GM23338 (cell line): ENCODE measurements around the gene MRTFA. TPM values are rescaled to one million over a fixed set of nuclear protein-coding genes. Genes with fewer than 3 reads are reported as not detected.

Experiments used
- ATAC-seq: fragments of 200-7000 bp; cut with Tn5 transposase; 3 replicates; pipeline ENCODE4 v1.9.1; 2020
- DNase-seq: peaks from one replicate; pipeline ENCODE4 v3.0.0-alpha.2; 2015; ENCODE audit warnings: low spot score
- H2AFZ ChIP-seq: fragments of 200-600 bp; sonication (generic); 2 replicates; pipeline ENCODE4 v1.8.0; 2016; ENCODE audit warnings: antibody characterized with exemption, mild to moderate bottlenecking, moderate library complexity
- H3F3A ChIP-seq: fragments of 200-600 bp; sonication (generic); replicated peaks from 2 replicates; pipeline ENCODE4 v1.8.0; 2017; ENCODE audit warnings: antibody characterized with exemption, mixed run types, low read depth
- H3K27ac ChIP-seq: fragments of 200-600 bp; sonication (generic); 2 replicates; pipeline ENCODE4 v1.6.1; 2016; ENCODE audit warnings: low read depth
- H3K27me3 ChIP-seq: fragments of 200-600 bp; sonication (generic); 2 replicates; pipeline ENCODE4 v1.8.0; 2016; ENCODE audit warnings: mild to moderate bottlenecking, mixed run types, moderate library complexity; ENCODE audit not compliant: insufficient read depth
- H3K36me3 ChIP-seq: fragments of 200-600 bp; sonication (generic); 2 replicates; pipeline ENCODE4 v1.8.0; 2016; ENCODE audit warnings: mild to moderate bottlenecking; ENCODE audit not compliant: insufficient read depth
- H3K4me1 ChIP-seq: fragments of 200-600 bp; sonication (generic); 2 replicates; pipeline ENCODE4 v1.8.0; 2016; ENCODE audit warnings: mild to moderate bottlenecking, moderate library complexity; ENCODE audit not compliant: insufficient read depth
- H3K4me2 ChIP-seq: fragments of 200-600 bp; sonication (generic); 2 replicates; pipeline ENCODE4 v1.7.1; 2017; ENCODE audit warnings: mixed run types
- H3K4me3 ChIP-seq: fragments of 200-600 bp; sonication (generic); 2 replicates; pipeline ENCODE4 v1.6.1; 2016; ENCODE audit warnings: mixed run types
- H3K79me2 ChIP-seq: fragments of 200-600 bp; sonication (generic); replicated peaks from 2 replicates; pipeline ENCODE4 v1.8.0; 2017; ENCODE audit warnings: mild to moderate bottlenecking; ENCODE audit not compliant: insufficient read depth
- H3K9me2 ChIP-seq: fragments of 200-600 bp; sonication (generic); 2 replicates; pipeline ENCODE4 v1.8.0; 2017; ENCODE audit not compliant: insufficient read depth
- H4K20me1 ChIP-seq: fragments of 200-600 bp; sonication (generic); replicated peaks from 2 replicates; pipeline ENCODE4 v1.8.0; 2017; ENCODE audit warnings: mild to moderate bottlenecking; ENCODE audit not compliant: insufficient read depth
- H3K27ac Mint-ChIP-seq: 2 replicates; pipeline ENCODE4 v1.8.0; 2020; ENCODE audit warnings: inconsistent platforms, mild to moderate bottlenecking, moderate library complexity, mixed read lengths
- H3K27me3 Mint-ChIP-seq: 3 replicates; pipeline ENCODE4 v1.8.0; 2022; ENCODE audit warnings: low read depth, mild to moderate bottlenecking, moderate library complexity, mixed read lengths, inconsistent platforms; ENCODE audit not compliant: insufficient read depth, poor library complexity
- H3K36me3 Mint-ChIP-seq: 3 replicates; pipeline ENCODE4 v1.8.0; 2021; ENCODE audit warnings: low read depth, mild to moderate bottlenecking, inconsistent platforms, moderate library complexity, mixed read lengths
- H3K4me1 Mint-ChIP-seq: 3 replicates; pipeline ENCODE4 v1.8.0; 2020; ENCODE audit warnings: mild to moderate bottlenecking, inconsistent platforms, mixed read lengths
- H3K4me3 Mint-ChIP-seq: 3 replicates; pipeline ENCODE4 v1.8.0; 2021; ENCODE audit warnings: moderate library complexity, mild to moderate bottlenecking, inconsistent platforms, mixed read lengths
- H3K9me3 Mint-ChIP-seq: 3 replicates; pipeline ENCODE4 v1.8.0; 2020; ENCODE audit warnings: moderate library complexity, mild to moderate bottlenecking, inconsistent platforms, mixed read lengths
- EZH2 ChIP-seq: fragments of 200-600 bp; sonication (generic); IDR thresholded peaks from one replicate; pipeline ENCODE4 v1.8.0; 2017; ENCODE audit warnings: antibody characterized with exemption, mild to moderate bottlenecking, low read depth; ENCODE audit not compliant: unreplicated experiment
- EZH2phosphoT487 ChIP-seq: fragments of 200-600 bp; sonication (generic); IDR thresholded peaks from one replicate; pipeline ENCODE4 v1.8.1; 2018; ENCODE audit warnings: antibody characterized with exemption; ENCODE audit not compliant: unreplicated experiment
- NANOG ChIP-seq: IDR thresholded peaks from 2 replicates; pipeline ENCODE4 v1.6.1; 2016; ENCODE audit warnings: antibody characterized with exemption, borderline replicate concordance
- REST ChIP-seq: IDR thresholded peaks from one replicate; pipeline ENCODE4 v1.6.1; 2018; ENCODE audit warnings: antibody characterized with exemption; ENCODE audit not compliant: unreplicated experiment
- ZNF114 ChIP-seq: fragments of 250-450 bp; sonication (Bioruptor Pico); IDR thresholded peaks from 2 replicates; pipeline ENCODE4 v1.5.0; 2020; ENCODE audit warnings: mild to moderate bottlenecking, moderate library complexity
- ZNF331 ChIP-seq: fragments of 250-450 bp; sonication (Bioruptor Pico); IDR thresholded peaks from 2 replicates; pipeline ENCODE4 v1.5.0; 2020; ENCODE audit warnings: low read depth, mild to moderate bottlenecking, moderate library complexity
- polyA plus RNA-seq: library from polyadenylated mRNA; unstranded; fragments of >200 nt; fragmentation: Nextera tagmentation; extraction: Ambion mirVana; gene quantifications from 2 replicates; pipeline ENCODE4 v1.2.1, GENCODE V29; 2016
- total RNA-seq: library from RNA; depleted of rRNA; stranded (reverse); fragments of >200 nt; shearing (Covaris generic); gene quantifications from 2 replicates; pipeline ENCODE4 v1.2.3, GENCODE V29; 2014
- TF ChIP-seq, protein P1 (sequence below): fragments of 250-450 bp; sonication (Bioruptor Pico); IDR thresholded peaks from 2 replicates; pipeline ENCODE4 v1.5.0; 2020; ENCODE audit warnings: mild to moderate bottlenecking, moderate library complexity
- TF ChIP-seq, protein P2 (sequence below), 2 experiments: fragments of 200-600 bp in 1 of 2; sonication (generic) in 1 of 2; conservative IDR thresholded peaks; 2 replicates each; pipeline versions ENCODE4 v1.5.1 to v1.6.1; 2016 to 2017; ENCODE audit warnings: antibody characterized with exemption in 2 of 2, low read depth in 2 of 2, mild to moderate bottlenecking in 2 of 2, moderate library complexity in 1 of 2

The MRTFA gene
- total and polyA plus RNA-seq, 2 experiments from 2014 or later: 18.1 to 92.4 TPM

DNA sequence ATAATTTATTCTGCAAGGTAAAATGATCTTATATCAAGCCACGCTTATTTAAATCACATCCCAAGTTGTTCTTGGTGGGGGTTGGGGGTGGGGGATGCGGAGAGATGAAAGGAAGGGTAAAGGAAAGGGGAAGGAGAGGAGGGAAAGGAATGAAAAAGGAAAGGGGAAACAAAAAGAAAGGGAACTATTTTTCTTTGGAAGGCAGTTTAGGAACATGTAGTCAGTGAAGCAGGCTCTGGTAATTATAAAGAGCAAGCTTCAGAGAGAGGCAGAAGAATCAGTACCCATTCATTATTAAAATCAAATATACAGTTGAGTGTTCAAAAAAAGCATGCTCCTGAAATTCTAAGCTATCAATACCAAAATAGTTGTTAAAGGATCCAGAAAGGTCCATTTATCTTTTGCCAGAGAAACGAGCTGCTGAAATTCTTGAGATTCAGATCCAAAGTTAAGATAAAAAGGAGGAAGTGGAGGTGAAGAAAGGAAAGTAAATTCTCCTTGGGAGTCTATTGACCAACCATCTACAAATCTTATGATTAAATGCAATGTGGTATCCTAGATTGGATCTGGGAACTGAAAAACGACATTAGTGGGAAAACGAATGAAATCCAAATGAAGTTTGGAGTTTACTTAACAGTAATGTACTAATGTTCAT lies 158.7 kb downstream of the MRTFA start (continued):
- TF ChIP-seq, protein P1, sequence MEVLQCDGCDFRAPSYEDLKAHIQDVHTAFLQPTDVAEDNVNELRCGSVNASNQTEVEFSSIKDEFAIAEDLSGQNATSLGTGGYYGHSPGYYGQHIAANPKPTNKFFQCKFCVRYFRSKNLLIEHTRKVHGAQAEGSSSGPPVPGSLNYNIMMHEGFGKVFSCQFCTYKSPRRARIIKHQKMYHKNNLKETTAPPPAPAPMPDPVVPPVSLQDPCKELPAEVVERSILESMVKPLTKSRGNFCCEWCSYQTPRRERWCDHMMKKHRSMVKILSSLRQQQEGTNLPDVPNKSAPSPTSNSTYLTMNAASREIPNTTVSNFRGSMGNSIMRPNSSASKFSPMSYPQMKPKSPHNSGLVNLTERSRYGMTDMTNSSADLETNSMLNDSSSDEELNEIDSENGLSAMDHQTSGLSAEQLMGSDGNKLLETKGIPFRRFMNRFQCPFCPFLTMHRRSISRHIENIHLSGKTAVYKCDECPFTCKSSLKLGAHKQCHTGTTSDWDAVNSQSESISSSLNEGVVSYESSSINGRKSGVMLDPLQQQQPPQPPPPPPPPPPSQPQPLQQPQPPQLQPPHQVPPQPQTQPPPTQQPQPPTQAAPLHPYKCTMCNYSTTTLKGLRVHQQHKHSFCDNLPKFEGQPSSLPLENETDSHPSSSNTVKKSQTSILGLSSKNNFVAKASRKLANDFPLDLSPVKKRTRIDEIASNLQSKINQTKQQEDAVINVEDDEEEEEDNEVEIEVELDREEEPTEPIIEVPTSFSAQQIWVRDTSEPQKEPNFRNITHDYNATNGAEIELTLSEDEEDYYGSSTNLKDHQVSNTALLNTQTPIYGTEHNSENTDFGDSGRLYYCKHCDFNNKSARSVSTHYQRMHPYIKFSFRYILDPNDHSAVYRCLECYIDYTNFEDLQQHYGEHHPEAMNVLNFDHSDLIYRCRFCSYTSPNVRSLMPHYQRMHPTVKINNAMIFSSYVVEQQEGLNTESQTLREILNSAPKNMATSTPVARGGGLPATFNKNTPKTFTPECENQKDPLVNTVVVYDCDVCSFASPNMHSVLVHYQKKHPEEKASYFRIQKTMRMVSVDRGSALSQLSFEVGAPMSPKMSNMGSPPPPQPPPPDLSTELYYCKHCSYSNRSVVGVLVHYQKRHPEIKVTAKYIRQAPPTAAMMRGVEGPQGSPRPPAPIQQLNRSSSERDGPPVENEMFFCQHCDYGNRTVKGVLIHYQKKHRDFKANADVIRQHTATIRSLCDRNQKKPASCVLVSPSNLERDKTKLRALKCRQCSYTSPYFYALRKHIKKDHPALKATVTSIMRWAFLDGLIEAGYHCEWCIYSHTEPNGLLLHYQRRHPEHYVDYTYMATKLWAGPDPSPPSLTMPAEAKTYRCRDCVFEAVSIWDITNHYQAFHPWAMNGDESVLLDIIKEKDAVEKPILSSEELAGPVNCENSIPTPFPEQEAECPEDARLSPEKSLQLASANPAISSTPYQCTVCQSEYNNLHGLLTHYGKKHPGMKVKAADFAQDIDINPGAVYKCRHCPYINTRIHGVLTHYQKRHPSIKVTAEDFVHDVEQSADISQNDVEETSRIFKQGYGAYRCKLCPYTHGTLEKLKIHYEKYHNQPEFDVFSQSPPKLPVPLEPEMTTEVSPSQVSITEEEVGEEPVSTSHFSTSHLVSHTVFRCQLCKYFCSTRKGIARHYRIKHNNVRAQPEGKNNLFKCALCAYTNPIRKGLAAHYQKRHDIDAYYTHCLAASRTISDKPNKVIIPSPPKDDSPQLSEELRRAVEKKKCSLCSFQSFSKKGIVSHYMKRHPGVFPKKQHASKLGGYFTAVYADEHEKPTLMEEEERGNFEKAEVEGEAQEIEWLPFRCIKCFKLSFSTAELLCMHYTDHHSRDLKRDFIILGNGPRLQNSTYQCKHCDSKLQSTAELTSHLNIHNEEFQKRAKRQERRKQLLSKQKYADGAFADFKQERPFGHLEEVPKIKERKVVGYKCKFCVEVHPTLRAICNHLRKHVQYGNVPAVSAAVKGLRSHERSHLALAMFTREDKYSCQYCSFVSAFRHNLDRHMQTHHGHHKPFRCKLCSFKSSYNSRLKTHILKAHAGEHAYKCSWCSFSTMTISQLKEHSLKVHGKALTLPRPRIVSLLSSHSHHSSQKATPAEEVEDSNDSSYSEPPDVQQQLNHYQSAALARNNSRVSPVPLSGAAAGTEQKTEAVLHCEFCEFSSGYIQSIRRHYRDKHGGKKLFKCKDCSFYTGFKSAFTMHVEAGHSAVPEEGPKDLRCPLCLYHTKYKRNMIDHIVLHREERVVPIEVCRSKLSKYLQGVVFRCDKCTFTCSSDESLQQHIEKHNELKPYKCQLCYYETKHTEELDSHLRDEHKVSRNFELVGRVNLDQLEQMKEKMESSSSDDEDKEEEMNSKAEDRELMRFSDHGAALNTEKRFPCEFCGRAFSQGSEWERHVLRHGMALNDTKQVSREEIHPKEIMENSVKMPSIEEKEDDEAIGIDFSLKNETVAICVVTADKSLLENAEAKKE (CRISPR knock-in tag): no peak
- TF ChIP-seq, protein P2, sequence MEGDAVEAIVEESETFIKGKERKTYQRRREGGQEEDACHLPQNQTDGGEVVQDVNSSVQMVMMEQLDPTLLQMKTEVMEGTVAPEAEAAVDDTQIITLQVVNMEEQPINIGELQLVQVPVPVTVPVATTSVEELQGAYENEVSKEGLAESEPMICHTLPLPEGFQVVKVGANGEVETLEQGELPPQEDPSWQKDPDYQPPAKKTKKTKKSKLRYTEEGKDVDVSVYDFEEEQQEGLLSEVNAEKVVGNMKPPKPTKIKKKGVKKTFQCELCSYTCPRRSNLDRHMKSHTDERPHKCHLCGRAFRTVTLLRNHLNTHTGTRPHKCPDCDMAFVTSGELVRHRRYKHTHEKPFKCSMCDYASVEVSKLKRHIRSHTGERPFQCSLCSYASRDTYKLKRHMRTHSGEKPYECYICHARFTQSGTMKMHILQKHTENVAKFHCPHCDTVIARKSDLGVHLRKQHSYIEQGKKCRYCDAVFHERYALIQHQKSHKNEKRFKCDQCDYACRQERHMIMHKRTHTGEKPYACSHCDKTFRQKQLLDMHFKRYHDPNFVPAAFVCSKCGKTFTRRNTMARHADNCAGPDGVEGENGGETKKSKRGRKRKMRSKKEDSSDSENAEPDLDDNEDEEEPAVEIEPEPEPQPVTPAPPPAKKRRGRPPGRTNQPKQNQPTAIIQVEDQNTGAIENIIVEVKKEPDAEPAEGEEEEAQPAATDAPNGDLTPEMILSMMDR (conservative IDR thresholded peaks at IDR 0.05; ENCODE audit: low read depth in 2 of 2): no peak
- no peak for TF ChIP-seq EZH2

DNA sequence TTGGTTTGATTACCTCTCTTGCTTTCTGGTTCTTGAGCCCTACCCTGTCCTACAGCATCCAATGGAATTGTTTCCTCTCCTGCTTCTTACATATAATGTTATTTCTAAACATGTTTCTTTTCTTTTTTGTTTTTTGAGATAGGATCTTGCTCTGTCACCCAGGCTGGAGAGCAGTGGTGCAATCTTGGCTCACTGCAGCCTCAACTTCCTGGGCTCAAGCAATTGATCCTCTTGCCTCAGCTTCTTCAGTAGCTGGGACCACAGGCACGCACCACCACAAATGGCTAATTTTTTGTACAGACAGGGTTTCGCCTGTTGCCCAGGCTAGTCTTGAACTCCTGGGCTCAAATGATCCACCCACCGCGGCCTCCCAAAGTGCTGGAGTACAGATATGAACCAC lies 160.2 kb downstream of the MRTFA start:
- Histone ChIP-seq H3K36me3 (no peaks in the 10 kb centered on the region), H3K4me1 (peaks cover 43% of the 10 kb centered on the region), H2AFZ (no peak overlapping the region), H3F3A (no peaks in the 10 kb centered on the region), H4K20me1 (no peaks in the 10 kb centered on the region), H3K9me2 (no peaks in the 10 kb centered on the region), H3K27ac (no peak overlapping the region), H3K4me3 (no peak overlapping the region), H3K27me3 (no peaks in the 10 kb centered on the region), H3K79me2 (peaks cover 9% of the 10 kb centered on the region), H3K4me2 (no peak overlapping the region)
- Mint-ChIP-seq H3K4me1 (peaks cover 34% of the 10 kb centered on the region), H3K36me3 (peaks cover 3% of the 10 kb centered on the region; the same call in 1 of the 3 replicates), H3K9me3 (no peaks in the 10 kb centered on the region), H3K27me3 (no peaks in the 10 kb centered on the region), H3K27ac (0 out of 2 replicates have a peak overlapping the region, but pooled peaks have one; percentile 44), H3K4me3 (no peak overlapping the region)
- ATAC-seq (no peak), DNase-seq (no peak)
- TF ChIP-seq NANOG (no peak), REST (no peak), ZNF331 (CRISPR knock-in tag) (no peak), ZNF114 (CRISPR knock-in tag) (no peak), EZH2phosphoT487 (no peak)
- TF ChIP-seq, protein P2 (conservative IDR thresholded peaks at IDR 0.05; ENCODE audit: low read depth in 2 of 2): no peak
